ENCODE results near the gene CASP12.

Gene CASP12

DNA sequence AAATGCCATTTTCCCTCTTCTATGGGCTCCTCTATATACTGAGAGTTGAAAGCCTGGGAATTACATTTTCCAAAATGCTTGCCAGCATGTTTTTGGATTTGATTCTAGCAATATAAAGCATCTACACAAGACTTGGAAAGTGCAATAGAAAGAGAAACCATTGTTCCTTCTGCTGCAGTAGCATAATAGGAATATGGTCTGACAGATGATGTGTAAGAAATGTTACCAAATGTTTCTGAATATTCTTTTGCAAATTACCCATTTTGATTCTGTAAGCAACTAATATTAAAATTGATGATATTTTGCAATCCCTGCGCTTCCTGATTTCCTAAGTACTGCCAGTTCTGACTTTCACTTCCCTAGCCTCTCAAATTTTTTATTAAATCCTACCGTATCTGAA, 61.6 kb downstream of the CASP12 start:
- DNase-seq (ENCODE audit: low read depth): no peak

All from activated T-cell treated with anti-CD3 and anti-CD28 coated beads for 48 hours (primary cell).